Measurements from ENCODE around the gene AGBL1.
A peak's percentile ranks its signal among the peaks of the same experiment; 100 is the strongest.
"Not testable (repeated sequence)": the region's sequence is repeated elsewhere in the genome, so short reads cannot be mapped to it uniquely, and the experiment has no call there.

AGBL1 gene

GRCh38 chr15:86871964-86872363, 792.3 kb downstream of the AGBL1 start:
- no peak for DNase-seq (ENCODE audit: extremely low read depth, insufficient read length)
- H3K4me3 ChIP-seq (replicated peaks; ENCODE audit: low read depth, low read length), result no peak overlapping the region
- no peak for TF ChIP-seq CTCF (IDR thresholded peaks at IDR 0.05; ENCODE audit: insufficient read depth, low read length, poor library complexity, severe bottlenecking)
- no peaks in the 10 kb centered on the region for H3K27me3 ChIP-seq (replicated peaks; ENCODE audit: control insufficient read depth, insufficient read depth, low read length)
- H3K36me3 ChIP-seq (ENCODE audit: control insufficient read depth, insufficient read depth, low read length), result no peaks in the 10 kb centered on the region

- DNase-seq (ENCODE audit: extremely low read depth, insufficient read length), result no peak
- H3K27me3 ChIP-seq (replicated peaks; ENCODE audit: control insufficient read depth, insufficient read depth, low read length), result no peaks in the 10 kb centered on the region
- TF ChIP-seq CTCF (IDR thresholded peaks at IDR 0.05; ENCODE audit: insufficient read depth, low read length, poor library complexity, severe bottlenecking), result no peak
- no peak overlapping the region for H3K4me3 ChIP-seq (replicated peaks; ENCODE audit: low read depth, low read length)
- H3K36me3 ChIP-seq (ENCODE audit: control insufficient read depth, insufficient read depth, low read length), result no peaks in the 10 kb centered on the region
Measured at GRCh38 chr15:86872782-86873181, 793.1 kb downstream of the AGBL1 start.

- H3K27me3 ChIP-seq (replicated peaks; ENCODE audit: control insufficient read depth, insufficient read depth, low read length), result no peaks in the 10 kb centered on the region
- no peaks in the 10 kb centered on the region for H3K36me3 ChIP-seq (ENCODE audit: control insufficient read depth, insufficient read depth, low read length)
- no peak overlapping the region for H3K4me3 ChIP-seq (replicated peaks; ENCODE audit: low read depth, low read length)
- no peak for DNase-seq (ENCODE audit: extremely low read depth, insufficient read length)
- no peak for TF ChIP-seq CTCF (IDR thresholded peaks at IDR 0.05; ENCODE audit: insufficient read depth, low read length, poor library complexity, severe bottlenecking)
Measured at GRCh38 chr15:86875067-86875466, 795.4 kb downstream of the AGBL1 start.

GRCh38 chr15:86876387-86876944, 796.8 kb downstream of the AGBL1 start:
- DNase-seq (ENCODE audit: extremely low read depth, insufficient read length), result no peak
- Histone ChIP-seq H3K36me3 (ENCODE audit: control insufficient read depth, insufficient read depth, low read length) (no peaks in the 10 kb centered on the region), H3K27me3 (replicated peaks; ENCODE audit: control insufficient read depth, insufficient read depth, low read length) (no peaks in the 10 kb centered on the region), H3K4me3 (replicated peaks; ENCODE audit: low read depth, low read length) (no peak overlapping the region)
- TF ChIP-seq CTCF (IDR thresholded peaks at IDR 0.05; ENCODE audit: insufficient read depth, low read length, poor library complexity, severe bottlenecking), result no peak

- H3K36me3 ChIP-seq (ENCODE audit: control insufficient read depth, insufficient read depth, low read length), result no peaks in the 10 kb centered on the region
- TF ChIP-seq CTCF (IDR thresholded peaks at IDR 0.05; ENCODE audit: insufficient read depth, low read length, poor library complexity, severe bottlenecking), result no peak
- no peak for DNase-seq (ENCODE audit: extremely low read depth, insufficient read length)
- no peaks in the 10 kb centered on the region for H3K27me3 ChIP-seq (replicated peaks; ENCODE audit: control insufficient read depth, insufficient read depth, low read length)
- no peak overlapping the region for H3K4me3 ChIP-seq (replicated peaks; ENCODE audit: low read depth, low read length)
Measured at GRCh38 chr15:86877171-86877631, 797.5 kb downstream of the AGBL1 start.

GRCh38 chr15:86878844-86879243, 799.2 kb downstream of the AGBL1 start:
- DNase-seq (ENCODE audit: extremely low read depth, insufficient read length), result peak; percentile 5
- H3K27me3 ChIP-seq (replicated peaks; ENCODE audit: control insufficient read depth, insufficient read depth, low read length); H3K36me3 ChIP-seq (ENCODE audit: control insufficient read depth, insufficient read depth, low read length); H3K4me3 ChIP-seq (replicated peaks; ENCODE audit: low read depth, low read length): not testable (repeated sequence)
